Loucy (cell line): ENCODE results near the gene SKI.
A peak's percentile ranks its signal among the peaks of the same experiment; 100 is the strongest.

ENCODE experiments used
- H2AFZ ChIP-seq: fragments of 200-600 bp; sonication (generic); 2 replicates; pipeline ENCODE4 v1.6.0; 2016; ENCODE audit warnings: antibody characterized with exemption, mild to moderate bottlenecking, low read length, moderate library complexity
- H3F3A ChIP-seq: fragments of 200-600 bp; 2 replicates; pipeline ENCODE4 v1.6.0; 2016; ENCODE audit warnings: antibody characterized with exemption, low read depth, mild to moderate bottlenecking
- H3K27me3 ChIP-seq: fragments of 200-600 bp; sonication (generic); 2 replicates; pipeline ENCODE4 v1.6.1; 2014; ENCODE audit warnings: low read length, mild to moderate bottlenecking; ENCODE audit not compliant: insufficient read depth, poor library complexity, severe bottlenecking
- H3K36me3 ChIP-seq: fragments of 200-600 bp; sonication (generic); 2 replicates; pipeline ENCODE4 v1.6.1; 2016; ENCODE audit warnings: low read length; ENCODE audit not compliant: insufficient read depth
- H3K4me1 ChIP-seq: fragments of 200-600 bp; sonication (generic); 2 replicates; pipeline ENCODE4 v1.5.1; 2014; ENCODE audit warnings: low read length, mild to moderate bottlenecking; ENCODE audit not compliant: insufficient read depth, poor library complexity, severe bottlenecking
- H3K4me2 ChIP-seq: fragments of 200-600 bp; sonication (generic); 2 replicates; pipeline ENCODE4 v1.6.0; 2014; ENCODE audit warnings: antibody characterized with exemption, low read length, low read depth, mild to moderate bottlenecking; ENCODE audit not compliant: poor library complexity, severe bottlenecking
- H3K4me3 ChIP-seq: fragments of 200-600 bp; sonication (generic); 2 replicates; pipeline ENCODE4 v1.5.1; 2014; ENCODE audit warnings: low read length, mild to moderate bottlenecking, mixed read lengths; ENCODE audit not compliant: poor library complexity, severe bottlenecking
- H3K79me2 ChIP-seq: fragments of 200-600 bp; sonication (generic); 2 replicates; pipeline ENCODE4 v1.6.1; 2014; ENCODE audit warnings: low read length; ENCODE audit not compliant: insufficient read depth
- H3K9ac ChIP-seq: fragments of 200-600 bp; sonication (generic); 2 replicates; pipeline ENCODE4 v1.6.0; 2014; ENCODE audit warnings: mild to moderate bottlenecking, low read depth, low read length, moderate library complexity; ENCODE audit not compliant: poor library complexity, severe bottlenecking
- H3K9me2 ChIP-seq: fragments of 200-600 bp; sonication (generic); replicated peaks from 2 replicates; pipeline ENCODE4 v1.6.1; 2016; ENCODE audit warnings: low read depth, low read length, mixed read lengths
- H3K9me3 ChIP-seq: fragments of 200-600 bp; sonication (generic); 2 replicates; pipeline ENCODE4 v1.6.1; 2014; ENCODE audit warnings: mild to moderate bottlenecking, antibody characterized with exemption, low read length, low read depth; ENCODE audit not compliant: insufficient read depth
- H4K20me1 ChIP-seq: fragments of 200-600 bp; sonication (generic); 2 replicates; pipeline ENCODE4 v1.6.0; 2014; ENCODE audit warnings: antibody characterized with exemption, low read length, mild to moderate bottlenecking; ENCODE audit not compliant: insufficient read depth, poor library complexity, severe bottlenecking
- EZH2phosphoT487 ChIP-seq: fragments of 200-600 bp; IDR thresholded peaks from 2 replicates; pipeline ENCODE4 v1.6.1; 2018; ENCODE audit warnings: antibody characterized with exemption, mild to moderate bottlenecking, moderate library complexity, borderline replicate concordance
- TF ChIP-seq, protein P1 (sequence below): fragments of 200-600 bp; sonication (generic); conservative IDR thresholded peaks from 2 replicates; pipeline ENCODE4 v1.5.1; 2014; ENCODE audit warnings: mild to moderate bottlenecking, antibody characterized with exemption, low read length

SKI gene

DNA sequence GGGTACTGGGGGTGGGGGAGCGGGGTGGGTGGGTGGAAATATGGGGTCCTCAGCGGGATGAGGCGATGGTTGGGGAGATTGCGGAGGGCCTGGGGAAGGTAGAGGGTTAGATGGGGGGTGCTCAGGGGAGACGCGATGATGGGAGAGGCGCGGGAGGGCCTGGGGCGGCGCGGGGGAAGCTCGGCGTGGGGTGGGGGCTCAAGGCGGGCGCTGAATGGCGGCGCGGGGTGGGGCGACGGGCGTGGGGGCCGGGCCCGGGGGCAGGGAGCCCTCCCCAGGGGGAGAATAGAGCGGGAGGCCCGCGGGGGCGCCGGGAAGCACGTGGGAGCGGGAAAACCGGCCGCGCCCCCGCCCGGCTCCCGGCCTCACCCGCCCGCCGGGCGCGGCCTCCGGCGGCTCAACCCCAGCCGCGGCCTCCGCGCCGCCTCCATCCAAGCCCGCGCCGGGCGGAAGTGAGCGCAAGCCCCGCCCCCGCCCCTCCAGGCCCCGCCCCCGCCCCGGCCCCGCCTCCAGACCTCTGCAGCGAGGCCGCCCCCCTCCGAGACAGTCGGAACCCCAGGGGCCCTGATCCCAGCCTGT is 33.7 kb upstream of the SKI start, which contains the start of gene FAAP20:
Gene FAAP20, minus strand, starts transcription at position 454 of the 579 bp plus-strand sequence. Its CDS starts 23 bp downstream, at position 431.
- no peaks in the 10 kb centered on the region for H3F3A ChIP-seq
- TF ChIP-seq EZH2phosphoT487: no peak
- TF ChIP-seq, protein P1, sequence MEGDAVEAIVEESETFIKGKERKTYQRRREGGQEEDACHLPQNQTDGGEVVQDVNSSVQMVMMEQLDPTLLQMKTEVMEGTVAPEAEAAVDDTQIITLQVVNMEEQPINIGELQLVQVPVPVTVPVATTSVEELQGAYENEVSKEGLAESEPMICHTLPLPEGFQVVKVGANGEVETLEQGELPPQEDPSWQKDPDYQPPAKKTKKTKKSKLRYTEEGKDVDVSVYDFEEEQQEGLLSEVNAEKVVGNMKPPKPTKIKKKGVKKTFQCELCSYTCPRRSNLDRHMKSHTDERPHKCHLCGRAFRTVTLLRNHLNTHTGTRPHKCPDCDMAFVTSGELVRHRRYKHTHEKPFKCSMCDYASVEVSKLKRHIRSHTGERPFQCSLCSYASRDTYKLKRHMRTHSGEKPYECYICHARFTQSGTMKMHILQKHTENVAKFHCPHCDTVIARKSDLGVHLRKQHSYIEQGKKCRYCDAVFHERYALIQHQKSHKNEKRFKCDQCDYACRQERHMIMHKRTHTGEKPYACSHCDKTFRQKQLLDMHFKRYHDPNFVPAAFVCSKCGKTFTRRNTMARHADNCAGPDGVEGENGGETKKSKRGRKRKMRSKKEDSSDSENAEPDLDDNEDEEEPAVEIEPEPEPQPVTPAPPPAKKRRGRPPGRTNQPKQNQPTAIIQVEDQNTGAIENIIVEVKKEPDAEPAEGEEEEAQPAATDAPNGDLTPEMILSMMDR: no peak
- H3K9me3 ChIP-seq: no peaks in the 10 kb centered on the region
- no peaks in the 10 kb centered on the region for H3K9me2 ChIP-seq
- peaks cover 30% of the 10 kb centered on the region for H3K79me2 ChIP-seq
- no peaks in the 10 kb centered on the region for H3K27me3 ChIP-seq
- H3K9ac ChIP-seq: peak within 1 kb of the TSS; percentile 82
- peaks cover 8% of the 10 kb centered on the region for H4K20me1 ChIP-seq
- peak within 1 kb of the TSS; percentile 88 for H2AFZ ChIP-seq
- no peaks in the 10 kb centered on the region for H3K36me3 ChIP-seq
- H3K4me3 ChIP-seq: peak within 1 kb of the TSS; percentile 69
- H3K4me1 ChIP-seq: peaks cover 14% of the 10 kb centered on the region
- H3K4me2 ChIP-seq: peak within 1 kb of the TSS; percentile 92

DNA sequence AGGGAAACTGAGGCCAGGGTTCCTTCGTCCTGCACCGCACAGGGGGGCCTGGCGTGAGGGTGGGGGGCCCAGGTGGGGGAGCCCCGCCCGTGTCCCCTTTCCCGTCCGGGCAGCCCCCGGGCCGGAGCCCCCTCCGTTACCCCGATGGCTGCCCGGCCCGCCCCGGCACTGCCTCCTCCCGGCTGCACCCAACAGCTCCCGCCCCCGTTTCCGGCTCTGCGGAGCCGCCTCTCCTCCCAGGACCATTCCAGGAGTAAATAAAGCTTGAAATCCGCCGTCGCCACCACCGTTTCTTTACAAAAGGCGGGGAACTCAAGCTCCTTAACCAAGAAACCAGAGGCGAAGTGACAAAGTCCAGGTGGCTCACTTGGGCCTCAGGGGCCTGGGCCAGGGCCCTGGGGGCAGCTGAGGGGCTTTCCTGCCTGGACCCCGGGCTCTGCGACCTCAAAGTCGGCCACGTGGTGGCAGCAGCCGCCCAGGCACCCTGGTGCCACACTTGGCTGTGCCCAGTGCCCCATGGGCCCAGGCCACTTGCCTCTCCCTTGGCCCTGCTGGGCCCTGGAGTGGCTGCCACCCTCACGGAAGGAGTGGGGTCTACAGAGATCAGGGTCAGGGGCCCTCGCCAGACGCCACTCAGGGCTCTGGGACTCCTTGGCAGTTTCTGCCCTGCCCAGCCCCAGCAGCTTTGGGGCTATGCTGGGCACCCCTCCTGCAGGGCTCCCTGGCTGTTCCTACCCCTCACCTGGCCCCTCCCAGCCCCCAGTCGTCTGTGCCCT is 33.0 kb upstream of the SKI start:
- peaks cover 8% of the 10 kb centered on the region for H4K20me1 ChIP-seq
- H3K79me2 ChIP-seq: peaks cover 30% of the 10 kb centered on the region
- H3K4me2 ChIP-seq: peak overlapping the region; percentile 62
- peak overlapping the region; percentile 69 for H3K9ac ChIP-seq
- H3K9me2 ChIP-seq: no peaks in the 10 kb centered on the region
- peak overlapping the region; percentile 69 for H3K4me3 ChIP-seq
- H3K9me3 ChIP-seq: no peaks in the 10 kb centered on the region
- H3K4me1 ChIP-seq: peaks cover 14% of the 10 kb centered on the region
- no peaks in the 10 kb centered on the region for H3K36me3 ChIP-seq
- TF ChIP-seq, protein P1: peak; percentile 85
- no peak for TF ChIP-seq EZH2phosphoT487
- H2AFZ ChIP-seq: peak overlapping the region; percentile 88
- H3F3A ChIP-seq: no peaks in the 10 kb centered on the region
- H3K27me3 ChIP-seq: no peaks in the 10 kb centered on the region

DNA sequence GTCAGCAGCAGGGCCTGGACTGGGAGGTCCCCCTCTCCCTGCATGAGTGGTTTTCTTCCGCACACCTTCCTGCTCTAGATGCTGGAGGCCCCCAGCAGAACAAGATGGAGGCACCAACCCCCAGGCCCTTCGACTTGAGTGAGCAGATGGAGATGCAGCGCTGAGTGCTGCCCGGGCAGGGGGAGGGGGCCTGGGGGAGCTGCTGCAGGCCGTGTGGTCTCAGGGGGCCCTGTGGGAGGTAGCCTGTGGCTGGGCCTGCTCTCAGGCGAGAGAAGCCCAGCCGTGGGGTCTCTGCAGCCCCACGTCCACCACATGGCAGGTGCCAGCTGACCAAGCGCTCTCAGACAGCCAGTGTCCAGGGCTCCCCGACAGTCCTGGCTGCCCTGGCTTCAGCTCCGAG is 32.3 kb upstream of the SKI start:
- Histone ChIP-seq H3K9me2 (no peaks in the 10 kb centered on the region), H4K20me1 (peaks cover 8% of the 10 kb centered on the region), H3K9me3 (no peaks in the 10 kb centered on the region), H3K9ac (peak overlapping the region; percentile 69), H3K36me3 (no peaks in the 10 kb centered on the region), H3K4me3 (peak overlapping the region; percentile 69), H3K4me1 (peaks cover 14% of the 10 kb centered on the region), H3F3A (no peaks in the 10 kb centered on the region), H3K27me3 (no peaks in the 10 kb centered on the region), H3K4me2 (peak overlapping the region; percentile 62), H3K79me2 (peaks cover 30% of the 10 kb centered on the region), H2AFZ (no peak overlapping the region)
- TF ChIP-seq, protein P1: no peak
- TF ChIP-seq EZH2phosphoT487: no peak
